IMR-90 (cell line): ENCODE results near the gene TANGO6. TPM values are rescaled to one million over a fixed set of nuclear protein-coding genes. Genes with fewer than 3 reads are reported as not detected.
"Not testable (repeated sequence)": the region's sequence is repeated elsewhere in the genome, so short reads cannot be mapped to it uniquely, and the experiment has no call there.

Experiments used
- ATAC-seq: fragments of 200-7000 bp; cut with Tn5 transposase; 2 replicates; pipeline ENCODE4 v1.9.1; 2020; ENCODE audit warnings: low read depth, mild to moderate bottlenecking, moderate library complexity
- BruUV-seq: library from RNA; stranded (reverse); fragments of 400-500 nt; replicated peaks from 2 replicates; lab custom pipeline; 2021; lab: Mats Ljungman, UMichigan
- CTCF ChIA-PET: fragments of 300-600 bp; formaldehyde crosslinking; extraction: SDS; loops from one replicate; lab custom pipeline; 2021; ENCODE audit warnings: antibody characterized with exemption; lab: Yijun Ruan, JAX
- POLR2A ChIA-PET: fragments of 300-600 bp; sonication (Branson Sonifier 250); formaldehyde crosslinking; loops from one replicate; lab custom pipeline; 2022; ENCODE audit warnings: antibody characterized with exemption; ENCODE audit not compliant: unreplicated experiment; lab: Charles Lee
- DNase-seq: peaks from one replicate; pipeline ENCODE4 v3.0.0; 2013
- H2AFZ ChIP-seq: replicated peaks from 2 replicates; pipeline ENCODE3; 2013; ENCODE audit warnings: low read length, mild to moderate bottlenecking; ENCODE audit not compliant: poor library complexity
- H2AK5ac ChIP-seq: 2 replicates; pipeline ENCODE4 v1.6.1; 2013; ENCODE audit warnings: low read depth, low read length, inconsistent platforms
- H2AK9ac ChIP-seq: replicated peaks from 2 replicates; pipeline ENCODE3; 2013; ENCODE audit warnings: mild to moderate bottlenecking, low read depth, low read length, moderate library complexity; ENCODE audit not compliant: poor library complexity
- H2BK120ac ChIP-seq: 2 replicates; pipeline ENCODE4 v1.6.1; 2013; ENCODE audit warnings: low read depth, low read length, inconsistent platforms
- H2BK15ac ChIP-seq: 3 replicates; pipeline ENCODE4 v1.6.1; 2013; ENCODE audit warnings: low read depth, low read length, inconsistent platforms
- H2BK20ac ChIP-seq: 2 replicates; pipeline ENCODE4 v1.6.1; 2013; ENCODE audit warnings: low read depth, mild to moderate bottlenecking, inconsistent platforms, low read length, moderate library complexity
- H2BK5ac ChIP-seq: 2 replicates; pipeline ENCODE4 v1.6.1; 2013; ENCODE audit warnings: mild to moderate bottlenecking, low read depth, low read length, inconsistent platforms; ENCODE audit not compliant: poor library complexity, severe bottlenecking
- H3K14ac ChIP-seq: replicated peaks from 2 replicates; pipeline ENCODE4 v1.6.1; 2013; ENCODE audit warnings: low read depth, low read length, inconsistent platforms
- H3K18ac ChIP-seq: 2 replicates; pipeline ENCODE4 v1.6.1; 2013; ENCODE audit warnings: low read depth, low read length, control low read depth
- H3K23ac ChIP-seq: 2 replicates; pipeline ENCODE4 v1.6.1; 2013; ENCODE audit warnings: low read depth, low read length, inconsistent platforms
- H3K27ac ChIP-seq: 2 replicates; pipeline ENCODE4 v1.5.1; 2013; ENCODE audit warnings: mild to moderate bottlenecking, control low read depth, low read length; ENCODE audit not compliant: insufficient read depth
- H3K27me3 ChIP-seq: 2 replicates; pipeline ENCODE4 v1.6.1; 2013; ENCODE audit warnings: low read length; ENCODE audit not compliant: control insufficient read depth, insufficient read depth
- H3K36me3 ChIP-seq: 2 replicates; pipeline ENCODE4 v1.6.1; 2013; ENCODE audit warnings: low read length, mixed read lengths; ENCODE audit not compliant: control insufficient read depth, insufficient read depth
- H3K4ac ChIP-seq: 2 replicates; pipeline ENCODE4 v1.6.1; 2013; ENCODE audit warnings: low read depth, low read length, inconsistent platforms
- H3K4me1 ChIP-seq: 2 replicates; pipeline ENCODE4 v1.6.1; 2013; ENCODE audit warnings: low read length, mixed read lengths; ENCODE audit not compliant: control insufficient read depth, insufficient read depth
- H3K4me2 ChIP-seq: 2 replicates; pipeline ENCODE4 v1.6.1; 2013; ENCODE audit warnings: low read depth, mild to moderate bottlenecking, control low read depth, low read length, moderate library complexity
- H3K4me3 ChIP-seq: 2 replicates; pipeline ENCODE4 v1.5.1; 2013; ENCODE audit warnings: low read depth, mild to moderate bottlenecking, control low read depth, low read length, moderate library complexity; ENCODE audit not compliant: insufficient read depth
- H3K56ac ChIP-seq: 2 replicates; pipeline ENCODE4 v1.6.1; 2013; ENCODE audit warnings: low read length, inconsistent platforms; ENCODE audit not compliant: insufficient read depth; ENCODE audit errors: extremely low read depth
- H3K79me1 ChIP-seq, 2 experiments: 2 replicates each; pipeline ENCODE4 v1.6.1; 2013; ENCODE audit warnings: low read length in 2 of 2, inconsistent platforms in 1 of 2, low read depth in 1 of 2
- H3K9ac ChIP-seq: 2 replicates; pipeline ENCODE4 v1.6.1; 2013; ENCODE audit warnings: low read depth, low read length, control low read depth
- H3K9me1 ChIP-seq: 2 replicates; pipeline ENCODE4 v1.6.1; 2013; ENCODE audit warnings: low read length, inconsistent platforms; ENCODE audit not compliant: insufficient read depth
- H3K9me3 ChIP-seq: 2 replicates; pipeline ENCODE4 v1.6.1; 2013; ENCODE audit warnings: low read length; ENCODE audit not compliant: control insufficient read depth, insufficient read depth
- H4K20me1 ChIP-seq: 2 replicates; pipeline ENCODE4 v1.6.1; 2013; ENCODE audit warnings: low read length, inconsistent platforms; ENCODE audit not compliant: insufficient read depth
- H4K5ac ChIP-seq: 2 replicates; pipeline ENCODE4 v1.6.1; 2013; ENCODE audit warnings: mild to moderate bottlenecking, low read depth, low read length, control low read depth
- H4K8ac ChIP-seq, 2 experiments: 2 replicates each; pipeline ENCODE4 v1.6.1; 2013; ENCODE audit warnings: low read depth in 2 of 2, low read length in 2 of 2, control low read depth in 1 of 2, inconsistent platforms in 1 of 2
- H4K91ac ChIP-seq: 2 replicates; pipeline ENCODE4 v1.6.1; 2013; ENCODE audit warnings: low read depth, low read length, inconsistent platforms; ENCODE audit not compliant: insufficient read depth
- MAZ ChIP-seq: IDR thresholded peaks from 2 replicates; pipeline ENCODE4 v1.6.1; 2012; ENCODE audit warnings: low read depth, mild to moderate bottlenecking, low read length, improper control_type of control experiment, moderate library complexity, borderline replicate concordance
- WGBS, 2 experiments: methylation state at CpG; one replicate each; pipeline versions ENCODE4 v1.1.5 to v1.1.7; 2013; ENCODE audit warnings: missing lambda C conversion rate in 2 of 2; ENCODE audit not compliant: insufficient read length in 1 of 2; ENCODE audit errors: extremely low coverage in 2 of 2; 5-methylcytosine and 5-hydroxymethylcytosine counted together
- dilution Hi-C: fragments of 300-500 bp; cut with HindIII; formaldehyde crosslinking; loops from one replicate; pipeline ENCODE4 v1.14.3; 2018; ENCODE audit warnings: low sequenced_read_pairs; ENCODE audit not compliant: unreplicated experiment
- in situ Hi-C: fragments of 300-500 bp; cut with MboI; formaldehyde crosslinking; loops from 3 replicates; pipeline ENCODE4 v1.14.3; 2019; ENCODE audit warnings: low sequenced_read_pairs, inconsistent platforms, mixed read lengths
- intact Hi-C: fragments of 100-400 bp; cut with micrococcal nuclease; formaldehyde crosslinking; loops from 2 replicates; pipeline ENCODE4 v1.10.0; 2022
- polyA plus RNA-seq, 3 experiments: library from polyadenylated mRNA; depleted of rRNA; stranded (reverse); fragments of >200 nt; gene quantifications; 2 replicates each; pipeline ENCODE4 v1.2.3, GENCODE V29; 2012; ENCODE audit warnings: low replicate concordance in 1 of 3
- total RNA-seq: library from RNA; depleted of rRNA; stranded (reverse); fragments of >200 nt; gene quantifications from 2 replicates; pipeline ENCODE4 v1.2.3, GENCODE V29; 2012

Gene TANGO6
- total and polyA plus RNA-seq, 2 of the 4 experiments (the other 2 are of a cell fraction) = 6.7 to 22.4 TPM

- no peak for TF ChIP-seq MAZ
These were observed 144.6 kb downstream of the TANGO6 start (continued) for GRCh38 chr16:68987734-68988457.

GRCh38 chr16:68990172-68990845 is 147.0 kb downstream of the TANGO6 start:
- Histone ChIP-seq H3K4me1 (peaks cover 24% of the 10 kb centered on the region), H2AK5ac (peak overlapping the region; percentile 70), H2BK20ac (0 out of 2 replicates have a peak overlapping the region, but pooled peaks have one; percentile 16)
- H3K4ac ChIP-seq, H4K91ac ChIP-seq, H3K14ac ChIP-seq, H3K79me1 ChIP-seq, H3K23ac ChIP-seq, H2BK120ac ChIP-seq, ATAC-seq, H3K9me1 ChIP-seq, BruUV-seq, H3K18ac ChIP-seq, H3K56ac ChIP-seq, dilution Hi-C loops, H3K27me3 ChIP-seq, in situ Hi-C loops, H3K4me2 ChIP-seq, H3K27ac ChIP-seq, H2BK5ac ChIP-seq, H4K20me1 ChIP-seq, H3K9me3 ChIP-seq, DNase-seq, H2BK15ac ChIP-seq, H2AK9ac ChIP-seq, POLR2A ChIA-PET, H3K36me3 ChIP-seq, H3K9ac ChIP-seq, H3K4me3 ChIP-seq, H2AFZ ChIP-seq, H4K8ac ChIP-seq, H4K5ac ChIP-seq: not testable (repeated sequence)
- intact Hi-C loops = loop anchor here (5.0 kb wide), 1 partner anchor 142 kb away; the partner anchor contains the start of genes CHTF8 and UTP4
- 100% methylated on average over 2 of the region's 7 CpGs; no CpG with 5 or more reads in 1 of the 2 experiments for WGBS, 2 experiments
- CTCF ChIA-PET = interaction anchor here (0.6 kb wide), 1 partner anchor 15 kb away, joined by 6 read pairs; no protein-coding TSS in a partner anchor
